OCI-LY1 (cell line): ENCODE results near the gene TXNDC17.
A peak's percentile ranks its signal among the peaks of the same experiment; 100 is the strongest.

ENCODE experiments used
- H2AFZ ChIP-seq: fragments of 200-600 bp; sonication (generic), shearing (Covaris generic); 2 replicates; pipeline ENCODE4 v1.6.0; 2014; ENCODE audit warnings: antibody characterized with exemption, mild to moderate bottlenecking, low read length
- H3F3A ChIP-seq: fragments of 200-600 bp; sonication (generic), shearing (Covaris generic); 2 replicates; pipeline ENCODE4 v1.6.0; 2014; ENCODE audit warnings: mild to moderate bottlenecking, antibody characterized with exemption, low read length, moderate library complexity; ENCODE audit not compliant: insufficient read depth
- H3K27ac ChIP-seq: fragments of 200-600 bp; sonication (generic); 2 replicates; pipeline ENCODE4 v1.5.1; 2014; ENCODE audit warnings: low read length, mixed run types, mild to moderate bottlenecking, low read depth; ENCODE audit not compliant: poor library complexity, severe bottlenecking
- H3K27me3 ChIP-seq: fragments of 200-600 bp; sonication (generic); 2 replicates; pipeline ENCODE4 v1.6.0; 2014; ENCODE audit warnings: antibody characterized with exemption, mild to moderate bottlenecking, low read length, moderate library complexity; ENCODE audit not compliant: insufficient read depth
- H3K36me3 ChIP-seq: fragments of 200-600 bp; sonication (generic); 2 replicates; pipeline ENCODE4 v1.6.1; 2014; ENCODE audit warnings: mild to moderate bottlenecking, antibody characterized with exemption, low read length, moderate library complexity, mixed read lengths; ENCODE audit not compliant: insufficient read depth
- H3K4me1 ChIP-seq: fragments of 200-600 bp; sonication (generic); 2 replicates; pipeline ENCODE4 v1.5.1; 2014; ENCODE audit warnings: mild to moderate bottlenecking, low read length, moderate library complexity; ENCODE audit not compliant: insufficient read depth, severe bottlenecking
- H3K4me2 ChIP-seq: fragments of 200-600 bp; sonication (generic), shearing (Covaris generic); 2 replicates; pipeline ENCODE4 v1.6.1; 2014; ENCODE audit warnings: low read length
- H3K4me3 ChIP-seq: fragments of 200-600 bp; sonication (generic); 2 replicates; pipeline ENCODE4 v1.5.1; 2014; ENCODE audit warnings: low read length, low read depth, mild to moderate bottlenecking, mixed read lengths; ENCODE audit not compliant: poor library complexity, severe bottlenecking
- H3K79me2 ChIP-seq: fragments of 200-600 bp; shearing (Covaris generic); 2 replicates; pipeline ENCODE4 v1.6.1; 2016; ENCODE audit warnings: mixed run types, low read length, mixed read lengths; ENCODE audit not compliant: insufficient read depth
- H3K9ac ChIP-seq: fragments of 200-600 bp; sonication (generic), shearing (Covaris generic); 2 replicates; pipeline ENCODE4 v1.6.1; 2014; ENCODE audit warnings: mild to moderate bottlenecking, low read length, mixed read lengths
- H3K9me2 ChIP-seq: fragments of 200-600 bp; sonication (generic), shearing (Covaris generic); 2 replicates; pipeline ENCODE4 v1.6.1; 2014; ENCODE audit warnings: low read depth, mild to moderate bottlenecking, low read length, mixed read lengths
- H3K9me3 ChIP-seq: fragments of 200-600 bp; shearing (Covaris generic); 2 replicates; pipeline ENCODE4 v1.6.1; 2014; ENCODE audit warnings: low read length, mixed read lengths
- H4K20me1 ChIP-seq: fragments of 200-600 bp; sonication (generic), shearing (Covaris generic); 2 replicates; pipeline ENCODE4 v1.6.0; 2016; ENCODE audit warnings: mild to moderate bottlenecking, low read length; ENCODE audit not compliant: insufficient read depth
- CTCF ChIP-seq: fragments of 200-600 bp; sonication (generic), shearing (Covaris generic); IDR thresholded peaks from 2 replicates; pipeline ENCODE4 v1.5.1; 2017; ENCODE audit warnings: mild to moderate bottlenecking, antibody characterized with exemption, low read length, moderate library complexity, mixed read lengths
- EZH2 ChIP-seq: fragments of 200-600 bp; sonication (generic), shearing (Covaris generic); IDR thresholded peaks from 2 replicates; pipeline ENCODE4 v1.8.0; 2017; ENCODE audit warnings: borderline replicate concordance, mixed run types, mild to moderate bottlenecking, antibody characterized with exemption, low read length, moderate library complexity, mixed read lengths

Gene TXNDC17

DNA sequence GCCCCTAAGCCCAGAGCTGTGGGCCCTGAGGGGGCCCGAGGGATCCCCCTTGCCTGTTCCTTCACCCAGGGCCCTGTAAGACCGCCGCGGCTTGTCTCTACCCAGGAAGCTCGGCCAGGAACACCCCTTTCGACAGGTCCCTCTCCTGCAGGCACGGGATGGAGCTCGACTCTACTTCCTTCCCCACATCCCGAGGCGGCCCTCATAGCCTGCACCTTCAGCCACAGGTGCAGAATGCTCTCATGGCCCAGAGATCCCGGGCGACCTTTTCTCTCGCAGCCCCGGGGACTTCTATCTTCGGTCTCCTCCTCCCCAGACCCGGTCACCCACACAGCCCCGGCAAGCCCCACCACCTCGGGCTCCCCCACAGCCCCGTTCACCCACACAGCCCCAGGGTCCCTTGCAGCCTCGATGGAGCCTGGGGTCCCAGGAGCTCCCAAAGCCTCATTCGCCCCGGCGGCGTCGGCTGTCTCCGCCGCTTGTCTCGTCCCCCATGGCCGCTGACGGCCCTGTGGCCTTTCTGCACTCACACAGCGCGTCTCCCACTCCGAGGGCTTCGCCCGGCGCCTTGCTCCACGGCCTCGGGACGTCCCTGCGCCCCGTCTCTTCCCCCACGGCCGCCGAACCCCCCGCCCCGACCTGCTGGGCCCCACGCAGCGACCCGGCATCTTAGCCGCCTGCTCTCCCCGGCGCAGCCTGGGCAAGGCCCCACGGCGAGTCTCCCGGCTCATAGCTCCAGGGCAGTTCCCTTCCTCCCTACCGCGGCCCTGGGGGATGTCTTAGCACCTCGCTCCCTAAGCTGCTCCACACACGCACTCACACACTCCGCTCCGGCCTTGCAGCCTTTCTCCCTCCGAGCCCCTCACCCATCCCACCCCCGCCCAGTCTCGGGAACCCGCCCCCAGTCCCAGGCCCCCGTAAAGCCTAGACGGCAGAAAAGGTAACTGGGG, 999 bp upstream of the TXNDC17 start:
- H3K36me3 ChIP-seq = peaks cover 31% of the 10 kb centered on the region
- TF ChIP-seq EZH2 = no peak
- TF ChIP-seq CTCF = no peak
- H3F3A ChIP-seq = no peaks in the 10 kb centered on the region; the same call in 1 of the 2 replicates
- H3K27me3 ChIP-seq = no peaks in the 10 kb centered on the region
- no peaks in the 10 kb centered on the region for H3K9me2 ChIP-seq
- H3K9me3 ChIP-seq = no peaks in the 10 kb centered on the region
- no peaks in the 10 kb centered on the region for H4K20me1 ChIP-seq
- H3K4me1 ChIP-seq = peaks cover 31% of the 10 kb centered on the region
- H3K4me2 ChIP-seq = peak overlapping the region; percentile 98
- H3K79me2 ChIP-seq = peaks cover 6% of the 10 kb centered on the region; the same call in 1 of the 2 replicates
- no peak overlapping the region for H2AFZ ChIP-seq
- no peak overlapping the region for H3K27ac ChIP-seq
- H3K9ac ChIP-seq = peak overlapping the region; percentile 99
- H3K4me3 ChIP-seq = peak overlapping the region; percentile 88

GRCh38 chr17:6641247-6641863, 495 bp downstream of the TXNDC17 start:
- Histone ChIP-seq H3K9ac (peak overlapping the region; percentile 99), H3K36me3 (peaks cover 44% of the 10 kb centered on the region), H3K27ac (peak overlapping the region; percentile 65), H3K9me2 (no peaks in the 10 kb centered on the region), H4K20me1 (no peaks in the 10 kb centered on the region), H3K27me3 (no peaks in the 10 kb centered on the region), H3K9me3 (no peaks in the 10 kb centered on the region), H3K4me2 (peak overlapping the region; percentile 98), H3K4me3 (peak overlapping the region; percentile 88), H3K79me2 (peaks cover 6% of the 10 kb centered on the region; the same call in 1 of the 2 replicates), H3F3A (no peaks in the 10 kb centered on the region; the same call in 1 of the 2 replicates), H3K4me1 (peaks cover 31% of the 10 kb centered on the region), H2AFZ (no peak overlapping the region)
- TF ChIP-seq CTCF (no peak), EZH2 (no peak)

GRCh38 chr17:6642592-6642991, 1.7 kb downstream of the TXNDC17 start:
- peaks cover 49% of the 10 kb centered on the region for H3K36me3 ChIP-seq
- H3K9ac ChIP-seq = peak overlapping the region; percentile 99; the same call in 1 of the 2 replicates
- no peaks in the 10 kb centered on the region for H4K20me1 ChIP-seq
- no peak for TF ChIP-seq EZH2
- TF ChIP-seq CTCF = no peak
- H3K4me3 ChIP-seq = peak overlapping the region; percentile 88
- H2AFZ ChIP-seq = no peak overlapping the region
- H3K4me2 ChIP-seq = peak overlapping the region; percentile 98
- peaks cover 6% of the 10 kb centered on the region; the same call in 1 of the 2 replicates for H3K79me2 ChIP-seq
- H3K27ac ChIP-seq = no peak overlapping the region
- H3F3A ChIP-seq = no peaks in the 10 kb centered on the region; the same call in 1 of the 2 replicates
- peaks cover 34% of the 10 kb centered on the region for H3K4me1 ChIP-seq
- H3K9me2 ChIP-seq = no peaks in the 10 kb centered on the region
- H3K27me3 ChIP-seq = no peaks in the 10 kb centered on the region
- H3K9me3 ChIP-seq = no peaks in the 10 kb centered on the region
